B cell (primary cell): ENCODE data around the gene SLC51B. TPM values are rescaled to one million over a fixed set of nuclear protein-coding genes. Genes with fewer than 3 reads are reported as not detected.

ENCODE experiments used
- ATAC-seq: fragments of 200-7000 bp; cut with Tn5 transposase; one replicate; pipeline ENCODE4 v1.10.0; 2021; ENCODE audit warnings: low read depth, mild to moderate bottlenecking, moderate number of reproducible peaks, moderate library complexity
- CTCF ChIA-PET: fragments of 350-600 bp; sonication (Branson Sonifier 250); formaldehyde crosslinking; loops from one replicate; lab custom pipeline; 2021; ENCODE audit warnings: antibody characterized with exemption, inconsistent platforms; lab: Charles Lee
- POLR2A ChIA-PET: fragments of 350-600 bp; sonication (Branson Sonifier 250); formaldehyde crosslinking; loops from one replicate; lab custom pipeline; 2021; ENCODE audit warnings: antibody characterized with exemption; lab: Charles Lee
- DNase-seq: peaks from one replicate; pipeline ENCODE4 v3.0.0; 2013
- H2AFZ ChIP-seq: 2 replicates; pipeline ENCODE4 v1.6.1; 2012; ENCODE audit warnings: mild to moderate bottlenecking, low read depth, low read length; ENCODE audit not compliant: insufficient read depth, poor library complexity, severe bottlenecking
- H3K27ac ChIP-seq, 2 donors: 1 replicate in 1 of 2; 2 replicates in 1 of 2; pipeline ENCODE4 v1.5.1; 2012 to 2013; ENCODE audit warnings: low read length in 2 of 2, mild to moderate bottlenecking in 2 of 2, moderate library complexity in 1 of 2
- H3K27me3 ChIP-seq, 4 experiments: fragments of 200-600 bp in 1 of 4; sonication (generic) in 1 of 4; replicated peaks in 1 of 4; 1 replicate in 2 of 4; 2 replicates in 2 of 4; pipeline versions ENCODE4 v1.6.1 to v1.7.0; 2013 to 2016; ENCODE audit warnings: low read length in 3 of 4, mild to moderate bottlenecking in 2 of 4, mixed read lengths in 1 of 4, moderate library complexity in 1 of 4; ENCODE audit not compliant: insufficient read depth in 4 of 4, control insufficient read depth in 3 of 4; ENCODE audit errors: control extremely low read depth in 1 of 4
- H3K36me3 ChIP-seq, 2 experiments: replicated peaks in 1 of 2; 1 replicate in 1 of 2; 2 replicates in 1 of 2; pipeline versions ENCODE4 v1.6.1 to v1.7.1; 2013; ENCODE audit warnings: low read length in 1 of 2; ENCODE audit not compliant: insufficient read depth in 2 of 2, control insufficient read depth in 1 of 2; ENCODE audit errors: control extremely low read depth in 1 of 2, extremely low read depth in 1 of 2
- H3K4me1 ChIP-seq, 2 donors: fragments of 200-600 bp in 1 of 2; sonication (generic) in 1 of 2; 1 replicate in 1 of 2; 2 replicates in 1 of 2; pipeline versions ENCODE4 v1.5.1 to v1.6.1; 2013 to 2017; ENCODE audit warnings: low read length in 2 of 2; ENCODE audit not compliant: control insufficient read depth in 2 of 2, insufficient read depth in 2 of 2
- H3K4me2 ChIP-seq: replicated peaks from 2 replicates; pipeline ENCODE3; 2012; ENCODE audit warnings: mild to moderate bottlenecking, low read depth, low read length; ENCODE audit not compliant: poor library complexity, severe bottlenecking
- H3K4me3 ChIP-seq, 5 experiments: fragments of 200-600 bp in 1 of 5; sonication (generic) in 1 of 5; 1 replicate in 3 of 5; 2 replicates in 2 of 5; pipeline versions ENCODE4 v1.5.1 to v1.7.0; 2011 to 2016; ENCODE audit warnings: low read length in 4 of 5, mild to moderate bottlenecking in 4 of 5, low read depth in 2 of 5, control low read depth in 1 of 5, moderate library complexity in 1 of 5; ENCODE audit not compliant: insufficient read depth in 1 of 5; ENCODE audit errors: control extremely low read depth in 1 of 5, extremely low read depth in 1 of 5
- H3K79me2 ChIP-seq: fragments of 200-600 bp; sonication (generic); one replicate; pipeline ENCODE4 v1.6.0; 2016; ENCODE audit warnings: low read length; ENCODE audit not compliant: control insufficient read depth, insufficient read depth
- H3K9ac ChIP-seq: fragments of 200-600 bp; sonication (generic); 2 replicates; pipeline ENCODE4 v1.6.1; 2017; ENCODE audit warnings: mild to moderate bottlenecking, low read length, moderate library complexity
- H3K9me3 ChIP-seq, 3 donors: one replicate each; pipeline versions ENCODE4 v1.6.1 to v1.7.1; 2013; ENCODE audit warnings: low read length in 2 of 3; ENCODE audit not compliant: control insufficient read depth in 2 of 3, insufficient read depth in 1 of 3; ENCODE audit errors: control extremely low read depth in 1 of 3
- H4K20me1 ChIP-seq: 2 replicates; pipeline ENCODE4 v1.6.0; 2012; ENCODE audit warnings: mild to moderate bottlenecking, low read length; ENCODE audit not compliant: insufficient read depth, control insufficient read depth, poor library complexity, severe bottlenecking
- H3K27ac Mint-ChIP-seq: one replicate; pipeline ENCODE4 v1.8.0; 2021; ENCODE audit warnings: mixed read lengths
- H3K27me3 Mint-ChIP-seq: one replicate; pipeline ENCODE4 v1.8.0; 2021; ENCODE audit warnings: mixed read lengths
- H3K4me1 Mint-ChIP-seq: one replicate; pipeline ENCODE4 v1.8.0; 2021; ENCODE audit warnings: mixed read lengths
- H3K4me3 Mint-ChIP-seq: one replicate; pipeline ENCODE4 v1.8.0; 2021; ENCODE audit warnings: mixed read lengths
- H3K9me3 Mint-ChIP-seq: one replicate; pipeline ENCODE4 v1.8.0; 2022; ENCODE audit warnings: mixed read lengths; ENCODE audit not compliant: insufficient read depth
- CTCF ChIP-seq: fragments of 200-600 bp; IDR thresholded peaks from one replicate; pipeline ENCODE4 v1.8.0; 2022; ENCODE audit warnings: antibody characterized with exemption, mild to moderate bottlenecking
- EZH2 ChIP-seq: IDR thresholded peaks from 2 replicates; pipeline ENCODE4 v1.6.1; 2012; ENCODE audit warnings: borderline replicate concordance, low read depth, mild to moderate bottlenecking, moderate library complexity, low read length; ENCODE audit not compliant: insufficient read depth, poor library complexity, severe bottlenecking
- whole genome bisulfite sequencing: methylation state at CpG from one replicate; pipeline ENCODE4 v1.1.5; 2013; ENCODE audit warnings: missing lambda C conversion rate; ENCODE audit not compliant: insufficient coverage; 5-methylcytosine and 5-hydroxymethylcytosine counted together
- intact Hi-C: fragments of 100-400 bp; cut with micrococcal nuclease; formaldehyde crosslinking; loops from one replicate; pipeline ENCODE4 v1.10.0; 2022
- polyA plus RNA-seq: library from polyadenylated mRNA; depleted of rRNA; stranded (reverse); fragments of >200 nt; gene quantifications from 2 replicates; pipeline ENCODE4 v1.2.3, GENCODE V29; 2012
- total RNA-seq, 2 donors: library from RNA; stranded (reverse); fragments of 120-200 nt in 1 of 2; gene quantifications; 1 replicate in 1 of 2; 2 replicates in 1 of 2; pipeline versions ENCODE4 v1.2.3 to v1.2.4, GENCODE V29; 2013 to 2022

The SLC51B gene
- total and polyA plus RNA-seq, 2 donors (not counting 1 experiment from before 2014, with no cell fraction given) = not detected

GRCh38 chr15:65087873-65088642 lies 42.9 kb downstream of the SLC51B start:
- peaks cover 16% of the 10 kb centered on the region for H3K27me3 Mint-ChIP-seq
- H3K4me3 Mint-ChIP-seq = no peak overlapping the region
- no peaks in the 10 kb centered on the region for H3K4me1 Mint-ChIP-seq
- Histone ChIP-seq H2AFZ (no peak overlapping the region), H3K36me3 (no peaks in the 10 kb centered on the region), H3K79me2 (no peaks in the 10 kb centered on the region), H4K20me1 (no peaks in the 10 kb centered on the region), H3K27me3 (peaks cover 0 to 11% (median 2%) of the 10 kb centered on the region in 4 experiments), H3K4me3 (no peak overlapping the region), H3K27ac (no peak overlapping the region), H3K9ac (no peak overlapping the region), H3K4me2 (no peak overlapping the region), H3K9me3 (no peaks in the 10 kb centered on the region), H3K4me1 (no peaks in the 10 kb centered on the region)
- TF ChIP-seq CTCF = no peak
- no peak for TF ChIP-seq EZH2
- WGBS = 92% methylated on average over 12 of the region's 13 CpGs
- ATAC-seq = no peak
- ChIA-PET POLR2A (no interaction called here), CTCF (interaction anchor here (1.5 kb wide), 2 partner anchors 10 to 54 kb away, joined by 5 to 8 read pairs; no protein-coding TSS in a partner anchor)
- no peak overlapping the region for H3K27ac Mint-ChIP-seq
- intact Hi-C loops = no loop called here
- DNase-seq = no peak
- no peaks in the 10 kb centered on the region for H3K9me3 Mint-ChIP-seq

DNA sequence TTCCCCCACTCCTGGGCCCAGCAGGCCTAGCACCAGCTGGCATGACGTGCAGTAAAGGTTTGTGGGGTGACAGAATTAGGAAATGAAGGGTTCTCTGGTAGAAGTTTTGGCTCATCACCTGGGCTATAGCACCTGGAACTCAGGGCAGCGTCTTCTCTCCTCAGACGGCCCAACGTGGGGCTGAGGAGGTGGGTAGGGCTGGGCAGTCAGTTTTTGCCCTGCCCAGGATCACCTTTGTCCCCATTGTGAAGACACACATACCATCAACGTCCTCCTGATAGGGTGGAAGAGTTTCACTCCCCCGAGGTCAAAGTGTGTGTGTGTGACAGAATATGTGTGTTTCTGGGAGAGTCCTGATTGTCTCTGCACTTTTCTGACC lies 43.4 kb downstream of the SLC51B start:
- Mint-ChIP-seq H3K4me3 (no peak overlapping the region), H3K27me3 (peaks cover 15% of the 10 kb centered on the region), H3K4me1 (no peaks in the 10 kb centered on the region), H3K9me3 (no peaks in the 10 kb centered on the region), H3K27ac (no peak overlapping the region)
- H3K9ac ChIP-seq = no peak overlapping the region
- no peaks in the 10 kb centered on the region for H3K79me2 ChIP-seq
- ATAC-seq (no peak), DNase-seq (no peak)
- 67% methylated on average over 1 of the region's 6 CpGs for WGBS
- no peak for TF ChIP-seq EZH2
- no peak for TF ChIP-seq CTCF
- no peak overlapping the region for H3K4me2 ChIP-seq
- H3K27ac ChIP-seq = no peak overlapping the region
- no peaks in the 10 kb centered on the region for H4K20me1 ChIP-seq
- no peaks in the 10 kb centered on the region for H3K9me3 ChIP-seq
- no peak overlapping the region for H2AFZ ChIP-seq
- ChIA-PET POLR2A (no interaction called here), CTCF (interaction anchor here (1.4 kb wide), 1 partner anchor 54 kb away, joined by 4 read pairs; no protein-coding TSS in a partner anchor)
- peaks cover 0 to 6% (median 0%) of the 10 kb centered on the region in 4 experiments for H3K27me3 ChIP-seq
- H3K4me3 ChIP-seq = no peak overlapping the region
- no peaks in the 10 kb centered on the region for H3K36me3 ChIP-seq
- intact Hi-C loops = no loop called here
- no peaks in the 10 kb centered on the region for H3K4me1 ChIP-seq
